ENCODE measurements around the gene ROBO2.

ROBO2 gene

DNA sequence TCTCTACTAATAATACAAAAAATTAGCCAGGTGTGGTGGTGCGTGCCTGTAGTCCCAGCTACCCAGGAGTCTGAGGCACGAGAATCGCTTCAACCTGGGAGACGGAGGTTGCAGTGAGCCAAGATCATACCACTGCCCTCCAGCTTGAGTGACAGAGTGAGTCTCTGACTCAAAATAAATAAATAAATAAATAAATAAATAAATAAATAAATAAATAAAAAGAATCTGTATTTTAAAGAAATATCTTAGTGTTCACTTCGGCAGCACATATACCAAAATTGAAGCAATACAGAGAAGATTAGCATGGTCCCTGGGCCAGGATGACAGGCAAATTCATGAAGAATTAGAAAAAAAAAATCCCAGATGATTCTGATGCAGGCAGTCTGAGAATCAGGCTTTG, 51.9 kb downstream of the ROBO2 start (continued):
- TF ChIP-seq ZXDB (tag by site-specific recombination; IDR thresholded peaks at IDR 0.05) (peak; percentile 44; the same call in 1 of the 2 replicates), ZNF114 (tag by site-specific recombination; IDR thresholded peaks at IDR 0.05) (no peak), ZNF600 (tag by site-specific recombination; IDR thresholded peaks at IDR 0.05) (no peak), ZNF266 (tag by site-specific recombination; IDR thresholded peaks at IDR 0.05; ENCODE audit: low read depth) (peak; percentile 42; the same call in 1 of the 2 replicates), ZNF423 (tag by site-specific recombination; IDR thresholded peaks at IDR 0.05) (no peak), ZNF341 (tag by site-specific recombination; IDR thresholded peaks at IDR 0.05; ENCODE audit: low read depth) (no peak), ZNF10 (tag by site-specific recombination; IDR thresholded peaks at IDR 0.05) (no peak), ZNF19 (tag by site-specific recombination; IDR thresholded peaks at IDR 0.05; ENCODE audit: low read depth) (no peak), ZNF24 (tag by site-specific recombination; IDR thresholded peaks at IDR 0.05) (no peak), ZBTB20 (tag by site-specific recombination; IDR thresholded peaks at IDR 0.05) (no peak), ZNF664 (tag by site-specific recombination; IDR thresholded peaks at IDR 0.05) (no peak), ZNF596 (tag by site-specific recombination; IDR thresholded peaks at IDR 0.05) (no peak)
- TF ChIP-seq, protein P1, sequence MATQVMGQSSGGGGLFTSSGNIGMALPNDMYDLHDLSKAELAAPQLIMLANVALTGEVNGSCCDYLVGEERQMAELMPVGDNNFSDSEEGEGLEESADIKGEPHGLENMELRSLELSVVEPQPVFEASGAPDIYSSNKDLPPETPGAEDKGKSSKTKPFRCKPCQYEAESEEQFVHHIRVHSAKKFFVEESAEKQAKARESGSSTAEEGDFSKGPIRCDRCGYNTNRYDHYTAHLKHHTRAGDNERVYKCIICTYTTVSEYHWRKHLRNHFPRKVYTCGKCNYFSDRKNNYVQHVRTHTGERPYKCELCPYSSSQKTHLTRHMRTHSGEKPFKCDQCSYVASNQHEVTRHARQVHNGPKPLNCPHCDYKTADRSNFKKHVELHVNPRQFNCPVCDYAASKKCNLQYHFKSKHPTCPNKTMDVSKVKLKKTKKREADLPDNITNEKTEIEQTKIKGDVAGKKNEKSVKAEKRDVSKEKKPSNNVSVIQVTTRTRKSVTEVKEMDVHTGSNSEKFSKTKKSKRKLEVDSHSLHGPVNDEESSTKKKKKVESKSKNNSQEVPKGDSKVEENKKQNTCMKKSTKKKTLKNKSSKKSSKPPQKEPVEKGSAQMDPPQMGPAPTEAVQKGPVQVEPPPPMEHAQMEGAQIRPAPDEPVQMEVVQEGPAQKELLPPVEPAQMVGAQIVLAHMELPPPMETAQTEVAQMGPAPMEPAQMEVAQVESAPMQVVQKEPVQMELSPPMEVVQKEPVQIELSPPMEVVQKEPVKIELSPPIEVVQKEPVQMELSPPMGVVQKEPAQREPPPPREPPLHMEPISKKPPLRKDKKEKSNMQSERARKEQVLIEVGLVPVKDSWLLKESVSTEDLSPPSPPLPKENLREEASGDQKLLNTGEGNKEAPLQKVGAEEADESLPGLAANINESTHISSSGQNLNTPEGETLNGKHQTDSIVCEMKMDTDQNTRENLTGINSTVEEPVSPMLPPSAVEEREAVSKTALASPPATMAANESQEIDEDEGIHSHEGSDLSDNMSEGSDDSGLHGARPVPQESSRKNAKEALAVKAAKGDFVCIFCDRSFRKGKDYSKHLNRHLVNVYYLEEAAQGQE (tag by site-specific recombination; IDR thresholded peaks at IDR 0.05) = peak; percentile 45; the same call in 1 of the 2 replicates
- TF ChIP-seq, protein P2, sequence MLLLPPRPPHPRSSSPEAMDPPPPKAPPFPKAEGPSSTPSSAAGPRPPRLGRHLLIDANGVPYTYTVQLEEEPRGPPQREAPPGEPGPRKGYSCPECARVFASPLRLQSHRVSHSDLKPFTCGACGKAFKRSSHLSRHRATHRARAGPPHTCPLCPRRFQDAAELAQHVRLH (tag by site-specific recombination; IDR thresholded peaks at IDR 0.05) = 0 out of 2 replicates have a peak, but pooled peaks have one; percentile 26
- TF ChIP-seq, protein P3, sequence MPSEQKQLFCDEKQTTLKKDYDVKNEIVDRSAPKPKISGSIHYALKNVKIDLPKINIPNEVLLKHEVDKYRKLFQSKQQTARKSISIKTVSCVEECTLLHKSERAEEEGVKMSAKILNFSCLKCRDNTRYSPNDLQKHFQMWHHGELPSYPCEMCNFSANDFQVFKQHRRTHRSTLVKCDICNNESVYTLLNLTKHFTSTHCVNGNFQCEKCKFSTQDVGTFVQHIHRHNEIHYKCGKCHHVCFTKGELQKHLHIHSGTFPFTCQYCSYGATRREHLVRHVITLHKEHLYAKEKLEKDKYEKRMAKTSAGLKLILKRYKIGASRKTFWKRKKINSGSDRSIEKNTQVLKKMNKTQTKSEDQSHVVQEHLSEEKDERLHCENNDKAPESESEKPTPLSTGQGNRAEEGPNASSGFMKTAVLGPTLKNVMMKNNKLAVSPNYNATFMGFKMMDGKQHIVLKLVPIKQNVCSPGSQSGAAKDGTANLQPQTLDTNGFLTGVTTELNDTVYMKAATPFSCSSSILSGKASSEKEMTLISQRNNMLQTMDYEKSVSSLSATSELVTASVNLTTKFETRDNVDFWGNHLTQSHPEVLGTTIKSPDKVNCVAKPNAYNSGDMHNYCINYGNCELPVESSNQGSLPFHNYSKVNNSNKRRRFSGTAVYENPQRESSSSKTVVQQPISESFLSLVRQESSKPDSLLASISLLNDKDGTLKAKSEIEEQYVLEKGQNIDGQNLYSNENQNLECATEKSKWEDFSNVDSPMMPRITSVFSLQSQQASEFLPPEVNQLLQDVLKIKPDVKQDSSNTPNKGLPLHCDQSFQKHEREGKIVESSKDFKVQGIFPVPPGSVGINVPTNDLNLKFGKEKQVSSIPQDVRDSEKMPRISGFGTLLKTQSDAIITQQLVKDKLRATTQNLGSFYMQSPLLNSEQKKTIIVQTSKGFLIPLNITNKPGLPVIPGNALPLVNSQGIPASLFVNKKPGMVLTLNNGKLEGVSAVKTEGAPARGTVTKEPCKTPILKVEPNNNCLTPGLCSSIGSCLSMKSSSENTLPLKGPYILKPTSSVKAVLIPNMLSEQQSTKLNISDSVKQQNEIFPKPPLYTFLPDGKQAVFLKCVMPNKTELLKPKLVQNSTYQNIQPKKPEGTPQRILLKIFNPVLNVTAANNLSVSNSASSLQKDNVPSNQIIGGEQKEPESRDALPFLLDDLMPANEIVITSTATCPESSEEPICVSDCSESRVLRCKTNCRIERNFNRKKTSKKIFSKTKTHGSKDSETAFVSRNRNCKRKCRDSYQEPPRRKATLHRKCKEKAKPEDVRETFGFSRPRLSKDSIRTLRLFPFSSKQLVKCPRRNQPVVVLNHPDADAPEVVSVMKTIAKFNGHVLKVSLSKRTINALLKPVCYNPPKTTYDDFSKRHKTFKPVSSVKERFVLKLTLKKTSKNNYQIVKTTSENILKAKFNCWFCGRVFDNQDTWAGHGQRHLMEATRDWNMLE (tag by site-specific recombination; conservative IDR thresholded peaks at IDR 0.05; ENCODE audit: low read depth) = peak; percentile 86
- TF ChIP-seq, protein P4, sequence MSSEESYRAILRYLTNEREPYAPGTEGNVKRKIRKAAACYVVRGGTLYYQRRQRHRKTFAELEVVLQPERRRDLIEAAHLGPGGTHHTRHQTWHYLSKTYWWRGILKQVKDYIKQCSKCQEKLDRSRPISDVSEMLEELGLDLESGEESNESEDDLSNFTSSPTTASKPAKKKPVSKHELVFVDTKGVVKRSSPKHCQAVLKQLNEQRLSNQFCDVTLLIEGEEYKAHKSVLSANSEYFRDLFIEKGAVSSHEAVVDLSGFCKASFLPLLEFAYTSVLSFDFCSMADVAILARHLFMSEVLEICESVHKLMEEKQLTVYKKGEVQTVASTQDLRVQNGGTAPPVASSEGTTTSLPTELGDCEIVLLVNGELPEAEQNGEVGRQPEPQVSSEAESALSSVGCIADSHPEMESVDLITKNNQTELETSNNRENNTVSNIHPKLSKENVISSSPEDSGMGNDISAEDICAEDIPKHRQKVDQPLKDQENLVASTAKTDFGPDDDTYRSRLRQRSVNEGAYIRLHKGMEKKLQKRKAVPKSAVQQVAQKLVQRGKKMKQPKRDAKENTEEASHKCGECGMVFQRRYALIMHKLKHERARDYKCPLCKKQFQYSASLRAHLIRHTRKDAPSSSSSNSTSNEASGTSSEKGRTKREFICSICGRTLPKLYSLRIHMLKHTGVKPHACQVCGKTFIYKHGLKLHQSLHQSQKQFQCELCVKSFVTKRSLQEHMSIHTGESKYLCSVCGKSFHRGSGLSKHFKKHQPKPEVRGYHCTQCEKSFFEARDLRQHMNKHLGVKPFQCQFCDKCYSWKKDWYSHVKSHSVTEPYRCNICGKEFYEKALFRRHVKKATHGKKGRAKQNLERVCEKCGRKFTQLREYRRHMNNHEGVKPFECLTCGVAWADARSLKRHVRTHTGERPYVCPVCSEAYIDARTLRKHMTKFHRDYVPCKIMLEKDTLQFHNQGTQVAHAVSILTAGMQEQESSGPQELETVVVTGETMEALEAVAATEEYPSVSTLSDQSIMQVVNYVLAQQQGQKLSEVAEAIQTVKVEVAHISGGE (tag by site-specific recombination; conservative IDR thresholded peaks at IDR 0.05; ENCODE audit: low read depth) = peak; percentile 66
- TF ChIP-seq, protein P5, sequence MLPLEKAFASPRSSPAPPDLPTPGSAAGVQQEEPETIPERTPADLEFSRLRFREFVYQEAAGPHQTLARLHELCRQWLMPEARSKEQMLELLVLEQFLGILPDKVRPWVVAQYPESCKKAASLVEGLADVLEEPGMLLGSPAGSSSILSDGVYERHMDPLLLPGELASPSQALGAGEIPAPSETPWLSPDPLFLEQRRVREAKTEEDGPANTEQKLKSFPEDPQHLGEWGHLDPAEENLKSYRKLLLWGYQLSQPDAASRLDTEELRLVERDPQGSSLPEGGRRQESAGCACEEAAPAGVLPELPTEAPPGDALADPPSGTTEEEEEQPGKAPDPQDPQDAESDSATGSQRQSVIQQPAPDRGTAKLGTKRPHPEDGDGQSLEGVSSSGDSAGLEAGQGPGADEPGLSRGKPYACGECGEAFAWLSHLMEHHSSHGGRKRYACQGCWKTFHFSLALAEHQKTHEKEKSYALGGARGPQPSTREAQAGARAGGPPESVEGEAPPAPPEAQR (tag by site-specific recombination; IDR thresholded peaks at IDR 0.05) = no peak

All from HEK293 (cell line).